Neural cell (in vitro differentiated cells): ENCODE data around the gene SAC3D1. TPM values are rescaled to one million over a fixed set of nuclear protein-coding genes. Genes with fewer than 3 reads are reported as not detected.

Source experiments
- H2AFZ ChIP-seq: fragments of 200-600, 300-800 bp; sonication (generic), shearing (Covaris generic); 2 replicates; pipeline ENCODE4 v1.6.0; 2014; ENCODE audit warnings: low read depth, mild to moderate bottlenecking, antibody characterized with exemption, low read length, moderate library complexity
- H3F3A ChIP-seq: fragments of 200-600 bp; shearing (Covaris generic); 2 replicates; pipeline ENCODE4 v1.6.1; 2016; ENCODE audit warnings: mild to moderate bottlenecking, moderate library complexity, mixed read lengths, antibody characterized with exemption, low read length; ENCODE audit not compliant: insufficient read depth, poor library complexity, severe bottlenecking
- H3K27ac ChIP-seq: fragments of 200-600, 300-800 bp; sonication (generic), shearing (Covaris generic); 2 replicates; pipeline ENCODE4 v1.5.1; 2014; ENCODE audit warnings: mild to moderate bottlenecking, low read length, moderate library complexity
- H3K27me3 ChIP-seq: fragments of 300-800, 200-600 bp; sonication (generic), shearing (Covaris generic); 2 replicates; pipeline ENCODE4 v1.6.0; 2014; ENCODE audit warnings: mild to moderate bottlenecking, low read depth, low read length, moderate library complexity; ENCODE audit not compliant: insufficient read depth
- H3K36me3 ChIP-seq: fragments of 300-800, 200-600 bp; sonication (generic), shearing (Covaris generic); 2 replicates; pipeline ENCODE4 v1.5.1; 2014; ENCODE audit warnings: mild to moderate bottlenecking, antibody characterized with exemption, low read length, moderate library complexity; ENCODE audit not compliant: insufficient read depth
- H3K4me2 ChIP-seq: fragments of 300-800, 200-600 bp; sonication (generic), shearing (Covaris generic); 2 replicates; pipeline ENCODE4 v1.6.0; 2014; ENCODE audit warnings: mild to moderate bottlenecking, low read length
- H3K4me3 ChIP-seq: fragments of 300-800, 200-600 bp; sonication (generic), shearing (Covaris generic); 2 replicates; pipeline ENCODE4 v1.5.1; 2014; ENCODE audit warnings: mild to moderate bottlenecking, low read length, moderate library complexity
- H3K79me2 ChIP-seq: fragments of 200-600 bp; shearing (Covaris generic); replicated peaks from 2 replicates; pipeline ENCODE4 v1.6.0; 2014; ENCODE audit warnings: mild to moderate bottlenecking, low read length, moderate library complexity; ENCODE audit not compliant: insufficient read depth
- H3K9ac ChIP-seq: fragments of 300-800, 200-600 bp; sonication (generic), shearing (Covaris generic); 2 replicates; pipeline ENCODE4 v1.6.1; 2016; ENCODE audit warnings: mild to moderate bottlenecking, low read length, mixed read lengths
- H3K9me2 ChIP-seq: fragments of 200-600 bp; shearing (Covaris generic); 2 replicates; pipeline ENCODE4 v1.6.1; 2016; ENCODE audit warnings: mild to moderate bottlenecking, low read length, mixed read lengths; ENCODE audit not compliant: insufficient read depth
- H3K9me3 ChIP-seq: fragments of 200-600, 300-800 bp; sonication (generic), shearing (Covaris generic); 2 replicates; pipeline ENCODE4 v1.6.1; 2016; ENCODE audit warnings: mild to moderate bottlenecking, mixed run types, low read length, moderate library complexity, mixed read lengths
- H4K20me1 ChIP-seq: fragments of 200-600 bp; shearing (Covaris generic); 2 replicates; pipeline ENCODE4 v1.6.1; 2016; ENCODE audit warnings: mild to moderate bottlenecking, mixed run types; ENCODE audit not compliant: insufficient read depth
- EP300 ChIP-seq: fragments of 450-650 bp; conservative IDR thresholded peaks from 2 replicates; pipeline ENCODE4 v1.6.1; 2014; ENCODE audit warnings: antibody characterized with exemption, mild to moderate bottlenecking, moderate library complexity; ENCODE audit not compliant: poor library complexity, severe bottlenecking
- EZH2 ChIP-seq: fragments of 200-600, 300-800 bp; shearing (Covaris generic), sonication (generic); IDR thresholded peaks from 2 replicates; pipeline ENCODE4 v1.6.1; 2014; ENCODE audit warnings: antibody characterized with exemption, low read length, borderline replicate concordance, mild to moderate bottlenecking; ENCODE audit not compliant: insufficient read depth, poor library complexity, severe bottlenecking
- SMC3 ChIP-seq: fragments of 450-650 bp; conservative IDR thresholded peaks from 2 replicates; pipeline ENCODE4 v1.6.1; 2014; ENCODE audit warnings: antibody characterized with exemption, mild to moderate bottlenecking, moderate library complexity; ENCODE audit not compliant: poor library complexity
- TAF1 ChIP-seq: IDR thresholded peaks from 2 replicates; pipeline ENCODE4 v1.6.1; 2012; ENCODE audit warnings: low read depth
- polyA plus RNA-seq: library from polyadenylated mRNA; depleted of rRNA; stranded (reverse); fragments of >200 nt; gene quantifications from 2 replicates; pipeline ENCODE4 v1.2.3, GENCODE V29; 2014
- TF ChIP-seq, protein P1 (sequence below): IDR thresholded peaks from 2 replicates; pipeline ENCODE4 v1.6.1; 2012; ENCODE audit warnings: borderline replicate concordance
- TF ChIP-seq, protein P2 (sequence below): fragments of 450-650 bp; IDR thresholded peaks from 2 replicates; pipeline ENCODE4 v1.5.1; 2014; ENCODE audit warnings: antibody characterized with exemption, mild to moderate bottlenecking, moderate library complexity; ENCODE audit not compliant: poor library complexity, severe bottlenecking

Gene SAC3D1
- polyA plus RNA-seq, 1 donor from 2014 or later: 23.5 TPM

DNA sequence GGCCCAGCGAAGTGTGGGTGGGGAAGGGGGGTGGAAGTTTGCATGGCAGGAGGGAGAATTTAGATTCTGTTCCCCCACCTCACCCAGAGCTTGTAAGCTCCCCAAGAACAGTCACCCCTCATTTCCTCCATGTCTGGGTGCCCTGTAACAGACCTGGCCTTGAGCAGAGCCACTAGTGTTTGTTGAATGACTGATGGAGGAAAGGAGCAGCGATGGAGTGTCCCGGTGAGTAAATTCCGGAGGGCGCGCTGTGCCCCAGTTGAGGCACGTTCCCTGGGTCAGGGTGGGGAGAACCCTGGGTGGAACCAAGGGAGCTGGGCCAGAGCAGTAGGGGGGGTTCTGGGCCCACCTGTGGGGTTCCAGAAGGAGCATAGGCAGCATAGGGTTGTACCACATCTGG is 16.5 kb downstream of the SAC3D1 start:
- Histone ChIP-seq H2AFZ (no peak overlapping the region), H3F3A (no peaks in the 10 kb centered on the region), H4K20me1 (no peaks in the 10 kb centered on the region), H3K9me2 (no peaks in the 10 kb centered on the region), H3K4me3 (no peak overlapping the region), H3K79me2 (no peaks in the 10 kb centered on the region), H3K36me3 (no peaks in the 10 kb centered on the region), H3K9me3 (no peaks in the 10 kb centered on the region), H3K9ac (no peak overlapping the region), H3K27me3 (no peaks in the 10 kb centered on the region), H3K27ac (no peak overlapping the region), H3K4me2 (no peak overlapping the region)
- TF ChIP-seq, protein P1, sequence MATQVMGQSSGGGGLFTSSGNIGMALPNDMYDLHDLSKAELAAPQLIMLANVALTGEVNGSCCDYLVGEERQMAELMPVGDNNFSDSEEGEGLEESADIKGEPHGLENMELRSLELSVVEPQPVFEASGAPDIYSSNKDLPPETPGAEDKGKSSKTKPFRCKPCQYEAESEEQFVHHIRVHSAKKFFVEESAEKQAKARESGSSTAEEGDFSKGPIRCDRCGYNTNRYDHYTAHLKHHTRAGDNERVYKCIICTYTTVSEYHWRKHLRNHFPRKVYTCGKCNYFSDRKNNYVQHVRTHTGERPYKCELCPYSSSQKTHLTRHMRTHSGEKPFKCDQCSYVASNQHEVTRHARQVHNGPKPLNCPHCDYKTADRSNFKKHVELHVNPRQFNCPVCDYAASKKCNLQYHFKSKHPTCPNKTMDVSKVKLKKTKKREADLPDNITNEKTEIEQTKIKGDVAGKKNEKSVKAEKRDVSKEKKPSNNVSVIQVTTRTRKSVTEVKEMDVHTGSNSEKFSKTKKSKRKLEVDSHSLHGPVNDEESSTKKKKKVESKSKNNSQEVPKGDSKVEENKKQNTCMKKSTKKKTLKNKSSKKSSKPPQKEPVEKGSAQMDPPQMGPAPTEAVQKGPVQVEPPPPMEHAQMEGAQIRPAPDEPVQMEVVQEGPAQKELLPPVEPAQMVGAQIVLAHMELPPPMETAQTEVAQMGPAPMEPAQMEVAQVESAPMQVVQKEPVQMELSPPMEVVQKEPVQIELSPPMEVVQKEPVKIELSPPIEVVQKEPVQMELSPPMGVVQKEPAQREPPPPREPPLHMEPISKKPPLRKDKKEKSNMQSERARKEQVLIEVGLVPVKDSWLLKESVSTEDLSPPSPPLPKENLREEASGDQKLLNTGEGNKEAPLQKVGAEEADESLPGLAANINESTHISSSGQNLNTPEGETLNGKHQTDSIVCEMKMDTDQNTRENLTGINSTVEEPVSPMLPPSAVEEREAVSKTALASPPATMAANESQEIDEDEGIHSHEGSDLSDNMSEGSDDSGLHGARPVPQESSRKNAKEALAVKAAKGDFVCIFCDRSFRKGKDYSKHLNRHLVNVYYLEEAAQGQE: no peak
- no peak for TF ChIP-seq TAF1
- TF ChIP-seq, protein P2, sequence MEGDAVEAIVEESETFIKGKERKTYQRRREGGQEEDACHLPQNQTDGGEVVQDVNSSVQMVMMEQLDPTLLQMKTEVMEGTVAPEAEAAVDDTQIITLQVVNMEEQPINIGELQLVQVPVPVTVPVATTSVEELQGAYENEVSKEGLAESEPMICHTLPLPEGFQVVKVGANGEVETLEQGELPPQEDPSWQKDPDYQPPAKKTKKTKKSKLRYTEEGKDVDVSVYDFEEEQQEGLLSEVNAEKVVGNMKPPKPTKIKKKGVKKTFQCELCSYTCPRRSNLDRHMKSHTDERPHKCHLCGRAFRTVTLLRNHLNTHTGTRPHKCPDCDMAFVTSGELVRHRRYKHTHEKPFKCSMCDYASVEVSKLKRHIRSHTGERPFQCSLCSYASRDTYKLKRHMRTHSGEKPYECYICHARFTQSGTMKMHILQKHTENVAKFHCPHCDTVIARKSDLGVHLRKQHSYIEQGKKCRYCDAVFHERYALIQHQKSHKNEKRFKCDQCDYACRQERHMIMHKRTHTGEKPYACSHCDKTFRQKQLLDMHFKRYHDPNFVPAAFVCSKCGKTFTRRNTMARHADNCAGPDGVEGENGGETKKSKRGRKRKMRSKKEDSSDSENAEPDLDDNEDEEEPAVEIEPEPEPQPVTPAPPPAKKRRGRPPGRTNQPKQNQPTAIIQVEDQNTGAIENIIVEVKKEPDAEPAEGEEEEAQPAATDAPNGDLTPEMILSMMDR: no peak
- TF ChIP-seq SMC3: no peak

DNA sequence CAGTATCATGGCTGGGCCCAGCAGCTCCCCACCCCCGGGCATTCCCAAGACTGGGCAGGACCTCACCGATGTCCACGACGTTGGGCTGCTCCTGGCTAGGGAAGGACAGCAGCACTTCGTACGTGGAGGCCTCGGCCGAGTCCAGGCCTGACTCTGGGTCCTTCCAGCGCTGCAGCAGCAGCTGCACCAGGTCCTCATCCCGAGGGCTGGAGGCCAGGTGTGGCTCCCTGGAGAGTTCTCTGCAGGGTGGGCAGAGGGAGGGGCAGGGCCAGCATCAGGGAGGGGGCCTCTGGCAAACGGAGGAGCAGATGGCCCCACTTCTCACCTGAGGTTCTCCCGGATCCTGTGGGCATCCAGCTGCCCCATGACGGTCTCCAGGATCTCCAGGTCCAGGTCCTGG is 17.0 kb downstream of the SAC3D1 start:
- H2AFZ ChIP-seq: no peak overlapping the region
- no peaks in the 10 kb centered on the region for H4K20me1 ChIP-seq

More for the DNA sequence above, 17.0 kb downstream of the SAC3D1 start:
- no peak overlapping the region for H3K9ac ChIP-seq
- H3F3A ChIP-seq: no peaks in the 10 kb centered on the region
- H3K36me3 ChIP-seq: no peaks in the 10 kb centered on the region
- H3K79me2 ChIP-seq: no peaks in the 10 kb centered on the region
- H3K4me2 ChIP-seq: no peak overlapping the region
- no peaks in the 10 kb centered on the region for H3K9me2 ChIP-seq
- no peaks in the 10 kb centered on the region for H3K9me3 ChIP-seq
- no peak overlapping the region for H3K27ac ChIP-seq
- TF ChIP-seq, protein P1: no peak
- TF ChIP-seq EP300 (no peak), EZH2 (no peak), SMC3 (no peak)
- no peak overlapping the region for H3K4me3 ChIP-seq
- no peaks in the 10 kb centered on the region for H3K27me3 ChIP-seq
